Measurements from ENCODE around the gene FOSB. TPM values are rescaled to one million over a fixed set of nuclear protein-coding genes. Genes with fewer than 3 reads are reported as not detected.

FOSB gene
- total and polyA plus RNA-seq, 9 of the 15 experiments (the other 6 are each of a cell fraction or from before 2014, with no cell fraction given) = 0.11 to 2.7 (median 0.73) TPM

DNA sequence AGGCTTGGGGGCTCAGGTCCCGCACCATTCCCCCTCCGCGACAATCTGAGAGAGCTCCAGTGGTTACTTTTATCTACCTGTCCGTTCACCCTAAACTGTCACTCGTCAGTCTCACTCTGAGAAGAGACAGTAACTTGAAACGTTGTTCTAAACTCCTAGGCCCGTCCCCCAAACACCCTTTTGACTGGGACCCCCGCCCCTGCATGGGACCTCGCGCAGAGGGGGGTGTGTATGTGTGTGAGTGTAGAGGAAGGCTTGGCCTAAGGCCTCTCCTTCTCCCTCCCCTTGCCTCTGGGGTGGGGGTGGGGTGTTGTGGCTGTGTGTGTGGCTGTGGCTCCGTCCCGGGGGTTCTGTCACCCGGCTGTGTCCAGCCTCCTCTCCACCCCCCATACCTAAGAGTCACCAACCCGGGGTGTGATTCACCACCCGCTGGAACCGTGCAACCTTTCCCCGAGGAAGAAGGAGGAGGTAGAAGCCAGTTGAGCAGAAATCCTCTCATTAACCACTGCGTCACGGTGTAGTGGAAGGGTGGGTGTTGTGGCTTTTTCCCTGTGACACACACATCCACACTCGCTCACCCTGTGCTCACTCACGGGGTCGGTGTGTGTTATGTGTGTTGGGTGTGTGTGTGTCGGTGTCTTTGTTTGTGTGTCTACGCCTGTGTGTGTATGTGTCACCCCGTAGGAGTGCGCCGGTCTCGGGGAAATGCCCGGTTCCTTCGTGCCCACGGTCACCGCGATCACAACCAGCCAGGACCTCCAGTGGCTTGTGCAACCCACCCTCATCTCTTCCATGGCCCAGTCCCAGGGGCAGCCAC lies 2.4 kb downstream of the FOSB start (continued):
- TF ChIP-seq KDM5B (IDR thresholded peaks at IDR 0.05; ENCODE audit: insufficient replicate concordance, low read depth, low read length) (peak; percentile 92), KAT7 (CRISPR knock-in tag; IDR thresholded peaks at IDR 0.05; ENCODE audit: borderline replicate concordance) (0 out of 2 replicates have a peak, but pooled peaks have one; percentile 66), MCM7 (IDR thresholded peaks at IDR 0.05) (no peak), PHF8 (IDR thresholded peaks at IDR 0.05; ENCODE audit: borderline replicate concordance, low read length) (peak; percentile 45; the same call in 1 of the 2 replicates), CCNT2 (IDR thresholded peaks at IDR 0.05; ENCODE audit: borderline replicate concordance, extremely low read depth, insufficient read length, low read depth, low read length) (no peak), TSC22D4 (tag; IDR thresholded peaks at IDR 0.05) (no peak)
- TF ChIP-seq, protein P1, sequence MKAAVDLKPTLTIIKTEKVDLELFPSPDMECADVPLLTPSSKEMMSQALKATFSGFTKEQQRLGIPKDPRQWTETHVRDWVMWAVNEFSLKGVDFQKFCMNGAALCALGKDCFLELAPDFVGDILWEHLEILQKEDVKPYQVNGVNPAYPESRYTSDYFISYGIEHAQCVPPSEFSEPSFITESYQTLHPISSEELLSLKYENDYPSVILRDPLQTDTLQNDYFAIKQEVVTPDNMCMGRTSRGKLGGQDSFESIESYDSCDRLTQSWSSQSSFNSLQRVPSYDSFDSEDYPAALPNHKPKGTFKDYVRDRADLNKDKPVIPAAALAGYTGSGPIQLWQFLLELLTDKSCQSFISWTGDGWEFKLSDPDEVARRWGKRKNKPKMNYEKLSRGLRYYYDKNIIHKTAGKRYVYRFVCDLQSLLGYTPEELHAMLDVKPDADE (conservative IDR thresholded peaks at IDR 0.05; ENCODE audit: control insufficient read depth, low read depth, low read length) = no peak
- TF ChIP-seq, protein P2, sequence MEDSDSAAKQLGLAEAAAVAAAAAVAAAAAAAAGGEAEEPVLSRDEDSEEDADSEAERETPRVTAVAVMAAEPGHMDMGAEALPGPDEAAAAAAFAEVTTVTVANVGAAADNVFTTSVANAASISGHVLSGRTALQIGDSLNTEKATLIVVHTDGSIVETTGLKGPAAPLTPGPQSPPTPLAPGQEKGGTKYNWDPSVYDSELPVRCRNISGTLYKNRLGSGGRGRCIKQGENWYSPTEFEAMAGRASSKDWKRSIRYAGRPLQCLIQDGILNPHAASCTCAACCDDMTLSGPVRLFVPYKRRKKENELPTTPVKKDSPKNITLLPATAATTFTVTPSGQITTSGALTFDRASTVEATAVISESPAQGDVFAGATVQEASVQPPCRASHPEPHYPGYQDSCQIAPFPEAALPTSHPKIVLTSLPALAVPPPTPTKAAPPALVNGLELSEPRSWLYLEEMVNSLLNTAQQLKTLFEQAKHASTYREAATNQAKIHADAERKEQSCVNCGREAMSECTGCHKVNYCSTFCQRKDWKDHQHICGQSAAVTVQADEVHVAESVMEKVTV (CRISPR knock-in tag; IDR thresholded peaks at IDR 0.05) = no peak
- TF ChIP-seq, protein P3, sequence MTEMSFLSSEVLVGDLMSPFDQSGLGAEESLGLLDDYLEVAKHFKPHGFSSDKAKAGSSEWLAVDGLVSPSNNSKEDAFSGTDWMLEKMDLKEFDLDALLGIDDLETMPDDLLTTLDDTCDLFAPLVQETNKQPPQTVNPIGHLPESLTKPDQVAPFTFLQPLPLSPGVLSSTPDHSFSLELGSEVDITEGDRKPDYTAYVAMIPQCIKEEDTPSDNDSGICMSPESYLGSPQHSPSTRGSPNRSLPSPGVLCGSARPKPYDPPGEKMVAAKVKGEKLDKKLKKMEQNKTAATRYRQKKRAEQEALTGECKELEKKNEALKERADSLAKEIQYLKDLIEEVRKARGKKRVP (CRISPR knock-in tag; IDR thresholded peaks at IDR 0.05) = 0 out of 2 replicates have a peak, but pooled peaks have one; percentile 9
